ENCODE measurements around the gene RAB20.

- TF ChIP-seq CTCF (IDR thresholded peaks at IDR 0.05; ENCODE audit: poor library complexity) (no peak), EZH2 (IDR thresholded peaks at IDR 0.05; ENCODE audit: borderline replicate concordance) (no peak), EZH2phosphoT487 (IDR thresholded peaks at IDR 0.05; ENCODE audit: low read depth, severe bottlenecking, unreplicated experiment) (no peak)
These were observed 36.8 kb downstream of the RAB20 start for GRCh38 chr13:110524541-110525257.

All from hepatocyte (in vitro differentiated cells).